Heart left ventricle (tissue), 13 donors: ENCODE measurements around the gene COBL.

Experiments used
- POLR2A ChIP-seq, 2 donors: fragments of 450-650 bp; IDR thresholded peaks; one replicate each; pipeline ENCODE4 v1.6.1; 2017; ENCODE audit warnings: antibody characterized with exemption in 2 of 2, mild to moderate bottlenecking in 2 of 2, moderate library complexity in 2 of 2
- TF ChIP-seq, protein P1 (sequence below), 12 donors: fragments of 200-600 bp; sonication (generic) in 4 of 12; IDR thresholded peaks; one replicate each; pipeline versions ENCODE4 v1.5.0 to v1.8.0; 2018 to 2022; ENCODE audit warnings: antibody characterized with exemption in 12 of 12, mild to moderate bottlenecking in 5 of 12
- donor health status: ischemic (EF 13 %, LVEDD 7.1; RV severe dilation, severe dysfunction).
- donor health status: DM: no; HTN: yes; CAD: no.
- donor health status: DM: no; HTN: no; CAD: no.
- donor health status: ischemic (EF 25% LVEDD 6.9; RV normal size, moderate dysfunction).
- donor health status: ischemic (EF 25% LVEDD 5.7; RV mildly dilated, moderate dysfunction).
- donor health status: ischemic (EF 35%, LVEDD 5.7; RV mildly dilated, moderate dysfunction).
- donor health status: nonischemic (EF 11% LVEDD 7.7; RV severe dilation, severe dysfunction).
- donor health status: DM: yes; HTN: yes; CAD: no.
- donor health status: PGD.
- donor health status: ischemic (EF 29% LVEDD 5.4; RV normal size, mild dysfunction).
- donor health status: nonischemic (EF 23%, LVEDD 6.1; RV moderate dilation, normal function).

DNA sequence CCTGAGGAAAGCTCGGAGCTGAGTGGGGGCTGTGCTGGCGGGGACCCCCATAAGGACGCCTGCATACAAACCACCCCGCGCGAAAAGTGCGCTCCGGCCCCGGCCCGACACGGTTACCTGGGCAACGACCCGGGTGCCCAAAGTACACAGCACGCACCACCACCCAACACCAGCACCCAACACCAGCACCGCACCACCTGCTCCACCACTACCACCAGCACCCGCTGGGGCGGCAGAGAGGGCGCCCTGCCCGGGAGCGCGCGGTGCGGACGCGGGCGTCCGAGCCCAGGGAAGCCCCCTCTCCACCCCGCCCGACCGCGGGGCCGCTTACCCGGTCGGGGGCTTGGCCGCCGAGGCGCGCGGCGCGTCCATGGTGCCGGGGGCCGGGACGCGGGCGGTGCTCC, 345 bp downstream of the COBL start:
- TF ChIP-seq, protein P1, sequence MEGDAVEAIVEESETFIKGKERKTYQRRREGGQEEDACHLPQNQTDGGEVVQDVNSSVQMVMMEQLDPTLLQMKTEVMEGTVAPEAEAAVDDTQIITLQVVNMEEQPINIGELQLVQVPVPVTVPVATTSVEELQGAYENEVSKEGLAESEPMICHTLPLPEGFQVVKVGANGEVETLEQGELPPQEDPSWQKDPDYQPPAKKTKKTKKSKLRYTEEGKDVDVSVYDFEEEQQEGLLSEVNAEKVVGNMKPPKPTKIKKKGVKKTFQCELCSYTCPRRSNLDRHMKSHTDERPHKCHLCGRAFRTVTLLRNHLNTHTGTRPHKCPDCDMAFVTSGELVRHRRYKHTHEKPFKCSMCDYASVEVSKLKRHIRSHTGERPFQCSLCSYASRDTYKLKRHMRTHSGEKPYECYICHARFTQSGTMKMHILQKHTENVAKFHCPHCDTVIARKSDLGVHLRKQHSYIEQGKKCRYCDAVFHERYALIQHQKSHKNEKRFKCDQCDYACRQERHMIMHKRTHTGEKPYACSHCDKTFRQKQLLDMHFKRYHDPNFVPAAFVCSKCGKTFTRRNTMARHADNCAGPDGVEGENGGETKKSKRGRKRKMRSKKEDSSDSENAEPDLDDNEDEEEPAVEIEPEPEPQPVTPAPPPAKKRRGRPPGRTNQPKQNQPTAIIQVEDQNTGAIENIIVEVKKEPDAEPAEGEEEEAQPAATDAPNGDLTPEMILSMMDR (IDR thresholded peaks at IDR 0.05): peak in 2 of 12 donors; percentile 12 to 33
- TF ChIP-seq POLR2A (IDR thresholded peaks at IDR 0.05): no peak
